K562 (cell line): ENCODE measurements around the gene DCAF6. TPM values are rescaled to one million over a fixed set of nuclear protein-coding genes. Genes with fewer than 3 reads are reported as not detected.

Source experiments
- ATF1 ChIP-seq, 2 experiments: fragments of 450-650 bp in 1 of 2; IDR thresholded peaks; 2 replicates each; pipeline ENCODE4 v1.6.1; 2016; ENCODE audit warnings: missing compliant biosample characterization in 1 of 2, missing genetic modification characterization in 1 of 2
- CBX1 ChIP-seq: sonication (generic); IDR thresholded peaks from 2 replicates; pipeline ENCODE4 v1.6.1; 2016; ENCODE audit warnings: antibody characterized with exemption, low read depth, mild to moderate bottlenecking
- CBX2 ChIP-seq: fragments of 200-600 bp; sonication (generic); IDR thresholded peaks from one replicate; pipeline ENCODE4 v1.6.1; 2012; ENCODE audit warnings: mild to moderate bottlenecking, low read length, inconsistent platforms; ENCODE audit not compliant: insufficient read depth, poor library complexity, severe bottlenecking
- CCNT2 ChIP-seq: IDR thresholded peaks from 2 replicates; pipeline ENCODE4 v1.6.1; 2011; ENCODE audit warnings: borderline replicate concordance, low read depth, mild to moderate bottlenecking, moderate library complexity, mixed read lengths, low read length; ENCODE audit not compliant: insufficient read length; ENCODE audit errors: extremely low read depth
- CEBPG ChIP-seq, 3 experiments: fragments of 200-800 bp in 1 of 3; sonication (Bioruptor generic) in 1 of 3; sonication (generic) in 1 of 3; formaldehyde crosslinking in 1 of 3; IDR thresholded peaks in 2 of 3; conservative IDR thresholded peaks in 1 of 3; 2 replicates each; pipeline versions ENCODE4 v1.6.1 to v1.8.0; 2016 to 2022; ENCODE audit warnings: missing compliant biosample characterization in 2 of 3, missing genetic modification characterization in 2 of 3, mild to moderate bottlenecking in 1 of 3, missing genetic modification reagents in 1 of 3
- GTF2A2 ChIP-seq: IDR thresholded peaks from 2 replicates; pipeline ENCODE4 v1.6.1; 2016; ENCODE audit warnings: mild to moderate bottlenecking, missing genetic modification characterization, missing compliant biosample characterization
- NCOA1 ChIP-seq: fragments of 450-650 bp; IDR thresholded peaks from 2 replicates; pipeline ENCODE4 v1.6.1; 2016; ENCODE audit warnings: low read depth
- RAD21 ChIP-seq, 2 experiments: fragments of 250-450 bp in 1 of 2; fragments of 450-650 bp in 1 of 2; sonication (Bioruptor Pico) in 1 of 2; formaldehyde crosslinking in 1 of 2; IDR thresholded peaks in 1 of 2; conservative IDR thresholded peaks in 1 of 2; 2 replicates each; pipeline versions ENCODE4 v1.4.0 to v1.8.0; 2020 to 2022; ENCODE audit warnings: mild to moderate bottlenecking in 2 of 2, moderate library complexity in 1 of 2
- RB1 ChIP-seq: fragments of 450-650 bp; IDR thresholded peaks from 2 replicates; pipeline ENCODE4 v1.6.1; 2017; ENCODE audit warnings: low read depth, mild to moderate bottlenecking
- SMAD2 ChIP-seq: fragments of 150-350 bp; IDR thresholded peaks from 2 replicates; pipeline ENCODE4 v1.6.1; 2014; ENCODE audit warnings: low read depth, mild to moderate bottlenecking, low read length
- SMARCC2 ChIP-seq: fragments of 450-650 bp; IDR thresholded peaks from 2 replicates; pipeline ENCODE4 v1.6.1; 2017; ENCODE audit warnings: antibody characterized with exemption, moderate library complexity, mild to moderate bottlenecking, low read depth
- SRSF9 ChIP-seq: fragments of 200-400 bp; formaldehyde crosslinking; IDR thresholded peaks from 2 replicates; pipeline ENCODE4 v1.6.1; 2017; ENCODE audit warnings: low read depth, low read length, borderline replicate concordance
- TAL1 ChIP-seq: fragments of 450-650 bp; IDR thresholded peaks from 2 replicates; pipeline ENCODE4 v1.6.1; 2016; ENCODE audit warnings: mild to moderate bottlenecking
- TEAD4 ChIP-seq, 2 experiments: sonication (generic) in 1 of 2; formaldehyde crosslinking in 1 of 2; IDR thresholded peaks; 2 replicates each; pipeline versions ENCODE4 v1.6.1 to v1.8.0; 2012 to 2022; ENCODE audit warnings: borderline replicate concordance in 1 of 2, inconsistent platforms in 1 of 2, low read length in 1 of 2, mild to moderate bottlenecking in 1 of 2, missing genetic modification reagents in 1 of 2
- TSC22D4 ChIP-seq: fragments of 450-650 bp; IDR thresholded peaks from 2 replicates; pipeline ENCODE4 v1.6.1; 2016; ENCODE audit warnings: missing genetic modification characterization, missing biosample characterization, control low read depth
- ZBTB7A ChIP-seq: IDR thresholded peaks from 2 replicates; pipeline ENCODE4 v1.6.1; 2011; ENCODE audit warnings: low read depth, mild to moderate bottlenecking, low read length, moderate library complexity, borderline replicate concordance; ENCODE audit not compliant: control insufficient read depth
- ZFX ChIP-seq: sonication (generic); formaldehyde crosslinking; IDR thresholded peaks from 2 replicates; pipeline ENCODE4 v1.8.0; 2022; ENCODE audit warnings: mild to moderate bottlenecking, missing genetic modification reagents, moderate library complexity
- ZNF551 ChIP-seq: fragments of 250-450 bp; sonication (Bioruptor Pico); IDR thresholded peaks from 2 replicates; pipeline ENCODE4 v1.5.0; 2021; ENCODE audit warnings: mild to moderate bottlenecking, moderate library complexity
- ZNF561 ChIP-seq: fragments of 450-650 bp; formaldehyde crosslinking; conservative IDR thresholded peaks from 2 replicates; pipeline ENCODE4 v1.4.0; 2020; ENCODE audit warnings: mild to moderate bottlenecking, moderate library complexity
- ZNF589 ChIP-seq: fragments of 200-800 bp; sonication (Bioruptor generic); IDR thresholded peaks from 2 replicates; pipeline ENCODE4 v1.6.1; 2016; ENCODE audit warnings: low read depth, missing genetic modification characterization, missing compliant biosample characterization
- polyA plus RNA-seq, 8 experiments: library from polyadenylated mRNA; depleted of rRNA in 4 of 8; stranded (reverse) in 5 of 8; unstranded in 3 of 8; fragments of >200 nt; fragmentation: Nextera tagmentation in 2 of 8; fragmentation: Illumina TruSeq in 1 of 8; extraction: Ambion mirVana in 2 of 8; extraction: Trizol in 1 of 8; gene quantifications; 2 replicates each; pipeline versions ENCODE4 v1.2.1 to v1.2.3, GENCODE V29; 2011 to 2014; ENCODE audit warnings: inconsistent platforms in 1 of 8, missing spikeins in 1 of 8
- total RNA-seq, 7 experiments: library from RNA; depleted of rRNA in 6 of 7; stranded (reverse); fragments of >200 nt in 6 of 7; fragmentation: Illumina TruSeq in 2 of 7; extraction: Trizol in 2 of 7; gene quantifications; 2 replicates each; pipeline versions ENCODE4 v1.2.1 to v1.2.3, GENCODE V29; 2011 to 2021; ENCODE audit warnings: low replicate concordance in 1 of 7
- TF ChIP-seq, protein P1 (sequence below), 2 experiments: fragments of 450-650 bp; conservative IDR thresholded peaks; 2 replicates each; pipeline ENCODE4 v1.6.1; 2017; ENCODE audit warnings: mild to moderate bottlenecking in 2 of 2, moderate library complexity in 2 of 2
- TF ChIP-seq, protein P2 (sequence below): fragments of 450-650 bp; IDR thresholded peaks from 2 replicates; pipeline ENCODE4 v1.6.1; 2016; ENCODE audit warnings: antibody characterized with exemption

Gene DCAF6
- total and polyA plus RNA-seq, 9 of the 15 experiments (the other 6 are each of a cell fraction or from before 2014, with no cell fraction given), result 19.1 to 102 (median 46.3) TPM

GRCh38 chr1:167926486-167926997, 9.9 kb upstream of the DCAF6 start (continued):
- TF ChIP-seq ZNF561 (CRISPR knock-in tag) (no peak), SMARCC2 (peak; percentile 58; the same call in 1 of the 2 replicates), SRSF9 (no peak), TEAD4 (IDR thresholded peaks at IDR 0.05; ENCODE audit: low read length) (peak; percentile 32), TEAD4 (CRISPR knock-in tag; IDR thresholded peaks at IDR 0.05; ENCODE audit: borderline replicate concordance) (no peak), CEBPG (CRISPR knock-in tag; IDR thresholded peaks at IDR 0.05) (no peak), CEBPG (tag; conservative IDR thresholded peaks at IDR 0.05 in 1 of 2, IDR thresholded peaks at IDR 0.05 in 1 of 2) (peak in 1 of 2 experiments; percentile 25; a peak in 1 of 4 replicates), NCOA1 (no peak), RB1 (no peak; the same call in 1 of the 2 replicates), TAL1 (no peak), CCNT2 (no peak), ZFX (CRISPR knock-in tag) (peak; percentile 45; the same call in 1 of the 2 replicates), ZBTB7A (no peak), GTF2A2 (tag) (no peak), ATF1 (CRISPR knock-in tag; IDR thresholded peaks at IDR 0.05) (no peak), ATF1 (tag; IDR thresholded peaks at IDR 0.05) (no peak; the same call in 1 of the 2 replicates), CBX1 (no peak), ZNF589 (CRISPR knock-in tag) (no peak), ZNF551 (CRISPR knock-in tag) (no peak), TSC22D4 (no peak), SMAD2 (no peak), RAD21 (CRISPR knock-in tag; conservative IDR thresholded peaks at IDR 0.05 in 1 of 2, IDR thresholded peaks at IDR 0.05 in 1 of 2) (peak; percentile 35 to 65; a peak in 2 of 4 replicates), CBX2 (no peak)
- TF ChIP-seq, protein P1, sequence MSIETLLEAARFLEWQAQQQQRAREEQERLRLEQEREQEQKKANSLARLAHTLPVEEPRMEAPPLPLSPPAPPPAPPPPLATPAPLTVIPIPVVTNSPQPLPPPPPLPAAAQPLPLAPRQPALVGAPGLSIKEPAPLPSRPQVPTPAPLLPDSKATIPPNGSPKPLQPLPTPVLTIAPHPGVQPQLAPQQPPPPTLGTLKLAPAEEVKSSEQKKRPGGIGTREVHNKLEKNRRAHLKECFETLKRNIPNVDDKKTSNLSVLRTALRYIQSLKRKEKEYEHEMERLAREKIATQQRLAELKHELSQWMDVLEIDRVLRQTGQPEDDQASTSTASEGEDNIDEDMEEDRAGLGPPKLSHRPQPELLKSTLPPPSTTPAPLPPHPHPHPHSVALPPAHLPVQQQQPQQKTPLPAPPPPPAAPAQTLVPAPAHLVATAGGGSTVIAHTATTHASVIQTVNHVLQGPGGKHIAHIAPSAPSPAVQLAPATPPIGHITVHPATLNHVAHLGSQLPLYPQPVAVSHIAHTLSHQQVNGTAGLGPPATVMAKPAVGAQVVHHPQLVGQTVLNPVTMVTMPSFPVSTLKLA (conservative IDR thresholded peaks at IDR 0.05), result no peak
- TF ChIP-seq, protein P2, sequence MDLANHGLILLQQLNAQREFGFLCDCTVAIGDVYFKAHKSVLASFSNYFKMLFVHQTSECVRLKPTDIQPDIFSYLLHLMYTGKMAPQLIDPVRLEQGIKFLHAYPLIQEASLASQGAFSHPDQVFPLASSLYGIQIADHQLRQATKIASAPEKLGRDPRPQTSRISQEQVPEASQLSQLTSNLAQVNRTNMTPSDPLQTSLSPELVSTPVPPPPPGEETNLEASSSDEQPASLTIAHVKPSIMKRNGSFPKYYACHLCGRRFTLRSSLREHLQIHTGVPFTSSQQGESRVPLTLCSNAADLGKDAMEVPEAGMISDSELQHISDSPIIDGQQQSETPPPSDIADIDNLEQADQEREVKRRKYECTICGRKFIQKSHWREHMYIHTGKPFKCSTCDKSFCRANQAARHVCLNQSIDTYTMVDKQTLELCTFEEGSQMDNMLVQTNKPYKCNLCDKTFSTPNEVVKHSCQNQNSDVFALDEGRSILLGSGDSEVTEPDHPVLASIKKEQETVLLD, result peak; percentile 46; the same call in 1 of the 2 replicates
